PC-3 (cell line): ENCODE results near the gene ADIRF.
"Not testable (repeated sequence)": the region's sequence is repeated elsewhere in the genome, so short reads cannot be mapped to it uniquely, and the experiment has no call there.

Experiments
- EZH2phosphoT487 ChIP-seq: fragments of 300-600 bp; sonication (generic); IDR thresholded peaks from 2 replicates; pipeline ENCODE4 v1.6.1; 2018; ENCODE audit warnings: mild to moderate bottlenecking, antibody characterized with exemption, low read length, borderline replicate concordance
- TF ChIP-seq, protein P1 (sequence below): fragments of 300-600 bp; sonication (generic); conservative IDR thresholded peaks from 2 replicates; pipeline ENCODE4 v1.5.1; 2017; ENCODE audit warnings: antibody characterized with exemption, low read depth, mild to moderate bottlenecking, low read length

DNA sequence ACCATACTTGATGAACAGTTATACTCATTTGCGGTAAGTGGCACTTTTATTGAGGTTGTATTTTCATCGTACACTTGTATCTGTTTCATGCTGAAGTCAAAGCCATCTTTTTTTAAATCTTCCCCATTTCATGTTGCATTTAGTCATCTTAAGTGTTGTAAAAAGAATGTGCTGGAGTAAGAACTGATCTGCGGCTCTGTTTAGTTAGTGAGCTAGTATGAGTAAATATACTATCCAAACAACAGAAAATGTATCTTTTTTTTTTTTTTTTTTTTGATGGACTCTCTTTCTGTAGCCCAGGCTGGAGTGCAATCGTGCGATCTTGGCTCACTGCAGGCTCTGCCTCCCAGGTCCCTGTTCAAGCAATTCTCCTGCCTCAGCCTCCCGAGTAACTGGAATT is 39.4 kb downstream of the ADIRF start:
- TF ChIP-seq, protein P1, sequence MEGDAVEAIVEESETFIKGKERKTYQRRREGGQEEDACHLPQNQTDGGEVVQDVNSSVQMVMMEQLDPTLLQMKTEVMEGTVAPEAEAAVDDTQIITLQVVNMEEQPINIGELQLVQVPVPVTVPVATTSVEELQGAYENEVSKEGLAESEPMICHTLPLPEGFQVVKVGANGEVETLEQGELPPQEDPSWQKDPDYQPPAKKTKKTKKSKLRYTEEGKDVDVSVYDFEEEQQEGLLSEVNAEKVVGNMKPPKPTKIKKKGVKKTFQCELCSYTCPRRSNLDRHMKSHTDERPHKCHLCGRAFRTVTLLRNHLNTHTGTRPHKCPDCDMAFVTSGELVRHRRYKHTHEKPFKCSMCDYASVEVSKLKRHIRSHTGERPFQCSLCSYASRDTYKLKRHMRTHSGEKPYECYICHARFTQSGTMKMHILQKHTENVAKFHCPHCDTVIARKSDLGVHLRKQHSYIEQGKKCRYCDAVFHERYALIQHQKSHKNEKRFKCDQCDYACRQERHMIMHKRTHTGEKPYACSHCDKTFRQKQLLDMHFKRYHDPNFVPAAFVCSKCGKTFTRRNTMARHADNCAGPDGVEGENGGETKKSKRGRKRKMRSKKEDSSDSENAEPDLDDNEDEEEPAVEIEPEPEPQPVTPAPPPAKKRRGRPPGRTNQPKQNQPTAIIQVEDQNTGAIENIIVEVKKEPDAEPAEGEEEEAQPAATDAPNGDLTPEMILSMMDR = not testable (repeated sequence)
- not testable (repeated sequence) for TF ChIP-seq EZH2phosphoT487
